GM21529 (cell line): ENCODE results near the gene TUBB6.

Experiments
- ATAC-seq: cut with Tn5 transposase; IDR thresholded peaks from one replicate; pipeline ENCODE4 v1.9.1; 2021; ENCODE audit not compliant: unreplicated experiment

The TUBB6 gene

GRCh38 chr18:12307701-12308385 is at the start of gene TUBB6:
TUBB6 (plus strand) TSS chr18:12308241; CDS start chr18:12308293, 52 bp downstream.
- peak; percentile 63 for ATAC-seq

DNA sequence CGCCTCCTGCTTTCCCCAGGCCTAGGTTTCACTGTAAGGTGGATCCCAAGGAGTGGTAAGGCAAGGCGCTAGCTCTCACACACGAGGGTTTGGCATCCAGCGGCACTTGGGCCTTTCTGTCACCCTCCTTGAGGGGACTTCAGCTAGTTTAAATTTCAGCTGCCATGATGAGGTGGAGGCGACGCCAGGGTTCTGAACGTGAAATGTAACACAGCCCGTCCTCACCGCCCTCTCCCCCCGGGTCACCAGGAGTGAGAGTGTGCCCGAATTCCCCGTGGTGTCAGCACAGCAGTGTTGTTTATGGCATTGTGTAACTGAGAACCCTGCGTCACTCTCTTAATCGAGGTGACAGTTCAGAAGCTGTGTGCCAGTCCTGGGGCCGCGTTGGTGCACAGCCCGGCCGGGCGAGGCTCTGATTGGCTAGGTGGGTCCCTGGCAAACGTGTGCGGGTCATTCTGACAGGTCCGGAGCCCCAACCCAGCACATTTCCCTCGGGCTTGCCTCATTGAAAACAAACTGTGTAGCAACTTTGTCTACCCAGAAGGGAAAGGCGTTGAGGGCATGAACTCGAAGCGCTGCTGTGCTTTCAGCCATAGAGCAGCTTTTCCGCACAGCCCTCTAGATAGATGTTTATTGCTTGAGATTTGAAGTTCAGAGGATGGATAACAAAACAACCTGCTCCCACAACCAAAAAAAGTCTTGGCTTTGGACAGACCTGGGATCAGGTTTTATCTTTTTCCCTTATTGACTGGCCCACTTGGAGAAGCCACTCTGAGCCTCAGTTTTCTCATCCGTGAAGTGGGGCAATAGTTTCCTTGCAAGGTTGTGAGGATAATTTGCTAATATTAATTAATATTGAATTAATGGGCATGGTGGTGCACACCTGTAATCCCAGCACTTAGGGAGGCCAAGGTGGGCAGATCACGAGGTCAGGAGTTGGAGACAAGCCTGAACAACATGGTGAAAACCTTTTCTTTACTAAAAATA is 49.0 kb upstream of the TUBB6 start:
- ATAC-seq: no peak

GRCh38 chr18:12262748-12263147 is 45.3 kb upstream of the TUBB6 start:
- ATAC-seq: no peak

- no peak for ATAC-seq
These were observed 43.2 kb upstream of the TUBB6 start for GRCh38 chr18:12264864-12265263.

- peak; percentile 91 for ATAC-seq
These were observed 36.4 kb upstream of the TUBB6 start for GRCh38 chr18:12271376-12272235.

DNA sequence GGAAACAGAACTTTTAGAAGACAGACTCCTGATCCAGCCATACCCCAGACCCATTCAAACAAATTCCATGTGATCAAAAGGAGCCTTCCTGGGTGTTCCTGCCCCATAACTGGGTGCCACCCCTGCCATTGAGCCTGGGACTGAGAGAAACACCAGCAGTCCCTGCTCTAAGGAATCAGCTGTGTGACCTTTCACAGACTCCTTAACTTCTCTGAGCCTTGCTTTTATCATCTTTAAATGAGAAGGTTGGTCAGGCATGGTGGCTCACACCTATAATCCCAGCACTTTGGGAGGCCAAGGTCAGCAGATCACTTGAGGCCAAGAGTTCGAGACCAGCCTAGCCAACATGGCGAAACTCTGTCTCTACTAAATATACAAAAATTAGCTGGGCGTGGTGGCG is 33.2 kb upstream of the TUBB6 start:
- no peak for ATAC-seq

GRCh38 chr18:12276736-12277554 is 31.1 kb upstream of the TUBB6 start:
- ATAC-seq: no peak

GRCh38 chr18:12278215-12278671 is 29.8 kb upstream of the TUBB6 start:
- no peak for ATAC-seq

DNA sequence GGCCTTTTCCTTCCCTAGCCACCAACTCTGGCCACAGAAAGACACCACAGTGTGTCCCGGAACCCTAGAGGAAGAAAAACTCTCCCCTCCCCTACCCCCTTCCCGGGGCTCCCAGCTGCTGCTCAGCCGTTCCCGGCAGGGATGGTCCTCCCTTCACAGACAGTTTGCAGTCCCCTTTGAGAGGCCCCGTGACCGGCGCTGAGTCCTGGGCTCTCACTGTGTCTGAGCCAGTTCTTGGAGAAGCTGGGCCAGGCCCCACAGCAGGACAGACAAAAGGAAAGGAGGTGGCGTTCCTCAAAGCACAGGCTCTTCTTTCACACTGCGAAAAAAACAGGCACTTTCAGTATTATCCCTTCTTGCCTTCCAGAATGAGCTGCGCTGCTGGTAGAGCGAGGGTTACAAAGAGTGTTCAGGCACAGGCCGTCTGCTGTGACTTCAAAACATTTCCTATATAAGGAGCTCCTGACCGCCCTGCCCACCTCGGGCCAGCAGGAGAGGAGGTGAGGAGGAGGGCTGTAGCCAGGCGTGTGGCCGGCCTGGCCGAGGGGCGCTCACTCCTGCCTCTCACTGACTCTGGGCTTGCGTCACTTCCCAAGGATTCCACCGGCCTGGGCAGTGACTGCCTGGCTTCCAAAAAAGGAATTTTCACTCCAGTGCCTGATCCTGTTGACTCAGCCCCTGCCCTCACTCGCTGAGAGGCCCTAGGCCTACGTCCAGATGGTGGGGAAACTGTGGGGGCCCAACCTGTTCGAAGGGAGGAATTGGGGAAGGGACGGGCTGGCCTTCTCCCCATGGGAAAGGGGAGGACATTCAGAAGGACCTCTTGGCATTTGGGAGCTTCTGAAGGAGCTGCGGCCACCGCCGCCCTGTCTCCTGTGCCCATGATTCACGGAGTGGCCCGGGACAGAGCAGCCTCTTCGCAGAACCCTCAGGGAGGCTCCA is 29.0 kb upstream of the TUBB6 start:
- ATAC-seq: no peak

GRCh38 chr18:12279781-12280531 is 28.1 kb upstream of the TUBB6 start:
- no peak for ATAC-seq

- no peak for ATAC-seq
These were observed 26.2 kb upstream of the TUBB6 start for GRCh38 chr18:12281861-12282260.

GRCh38 chr18:12282442-12283039 is 25.5 kb upstream of the TUBB6 start:
- ATAC-seq: no peak

DNA sequence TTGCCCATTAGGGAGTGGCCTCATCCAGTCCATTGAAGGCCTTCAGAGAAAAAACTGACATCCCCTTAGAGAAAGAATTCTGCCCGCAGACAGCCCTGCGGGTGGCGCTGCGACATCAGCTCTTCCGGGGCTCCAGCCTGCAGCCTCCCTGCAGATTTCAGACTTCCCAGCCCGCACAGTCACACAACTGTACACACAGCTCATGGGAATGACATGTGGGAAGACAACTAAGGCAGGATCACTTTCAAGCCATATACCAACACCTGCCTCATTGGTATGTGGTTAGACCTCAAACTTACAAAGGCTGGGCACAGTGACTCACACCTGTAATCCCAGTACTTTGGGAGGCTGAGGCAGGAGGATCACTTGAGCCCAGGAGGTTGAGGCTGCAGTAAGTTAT is 24.8 kb upstream of the TUBB6 start:
- no peak for ATAC-seq

DNA sequence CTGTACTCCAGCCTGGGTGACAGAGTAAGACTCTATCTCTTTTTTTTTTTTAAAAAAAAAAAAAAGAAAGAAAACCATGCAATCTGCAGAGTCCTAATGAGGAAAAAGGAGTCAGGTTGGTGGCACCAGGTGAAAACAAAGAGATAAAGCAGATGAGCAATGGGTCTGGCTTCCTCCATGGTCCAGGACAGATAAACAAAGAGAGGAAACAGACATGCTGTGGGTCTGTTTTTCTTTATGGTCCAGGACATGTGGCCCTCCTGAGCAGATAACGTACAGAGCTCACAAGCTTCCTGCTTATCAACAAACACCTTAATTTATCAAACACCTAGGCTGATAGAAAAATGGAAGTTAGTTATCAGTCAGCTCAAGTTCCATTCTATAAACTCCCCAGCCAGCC is 24.4 kb upstream of the TUBB6 start:
- no peak for ATAC-seq

- ATAC-seq: no peak
These were observed 20.8 kb upstream of the TUBB6 start for GRCh38 chr18:12287131-12287681.

DNA sequence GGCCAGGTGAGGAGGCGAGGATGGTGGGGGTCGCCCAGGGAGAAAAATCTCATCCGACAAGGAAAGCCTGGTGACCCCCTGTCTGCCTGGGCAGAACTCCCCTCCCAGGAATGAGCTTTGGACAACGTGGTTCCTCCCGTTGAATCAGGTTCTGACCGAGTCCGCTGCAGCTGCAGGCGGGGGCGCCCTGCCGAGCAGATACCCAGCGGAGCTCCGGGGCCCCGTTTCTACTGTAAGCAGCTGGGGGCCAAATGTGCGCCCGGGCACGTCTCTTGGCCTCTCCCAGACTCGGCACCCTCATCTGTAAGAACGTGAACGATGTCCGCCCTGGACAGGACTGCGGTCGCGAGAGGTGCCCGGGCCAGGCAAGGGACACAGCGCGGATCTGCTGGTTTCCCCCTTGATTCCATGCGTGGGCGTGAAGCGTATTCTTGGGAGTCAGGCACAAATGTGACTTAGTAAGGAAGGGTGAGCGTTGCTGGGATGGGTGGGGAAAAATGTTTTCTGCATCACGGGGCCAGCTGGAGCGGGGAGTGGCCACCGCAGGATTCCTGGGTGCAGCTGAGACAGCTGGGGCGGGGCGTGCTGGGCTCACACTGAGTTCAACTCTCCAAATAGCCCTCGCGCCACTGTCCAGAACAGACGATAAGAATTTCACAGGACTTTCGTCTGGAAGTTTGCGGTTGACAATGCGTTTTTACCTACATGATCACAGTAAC is 20.2 kb upstream of the TUBB6 start:
- ATAC-seq: no peak

DNA sequence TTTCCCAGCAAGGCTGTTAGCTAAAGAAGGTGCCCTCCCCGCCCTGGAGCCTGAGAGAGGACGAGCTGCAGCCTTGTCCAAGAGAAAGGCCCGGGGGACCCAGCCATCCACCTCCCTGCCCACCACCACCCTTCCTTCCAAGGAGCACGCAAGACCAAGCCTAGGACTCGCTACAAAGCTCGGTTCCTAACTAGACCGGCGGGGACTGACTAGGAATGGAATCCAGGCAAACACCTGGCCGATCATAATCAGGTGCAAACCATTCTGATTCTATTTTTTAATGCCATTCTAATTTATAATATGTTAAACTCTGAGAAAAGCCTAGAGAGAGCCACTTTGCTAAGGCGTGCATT is 19.7 kb upstream of the TUBB6 start:
- no peak for ATAC-seq
